Activated naive CD4-positive, alpha-beta T cell treated with anti-CD3 and anti-CD28 coated beads, Interleukin-2, amount 10 ng/mL, durations not matched to agents 5 hours and 36 hours (primary cell): Measurements from ENCODE around the gene RSPO4. TPM values are rescaled to one million over a fixed set of nuclear protein-coding genes. Genes with fewer than 3 reads are reported as not detected.

ENCODE experiments used
- total RNA-seq, 2 experiments: library from RNA; stranded (reverse); gene quantifications; one replicate each; pipeline ENCODE4 v1.2.3, GENCODE V29; 2021

The RSPO4 gene
- total RNA-seq, result not detected

DNA sequence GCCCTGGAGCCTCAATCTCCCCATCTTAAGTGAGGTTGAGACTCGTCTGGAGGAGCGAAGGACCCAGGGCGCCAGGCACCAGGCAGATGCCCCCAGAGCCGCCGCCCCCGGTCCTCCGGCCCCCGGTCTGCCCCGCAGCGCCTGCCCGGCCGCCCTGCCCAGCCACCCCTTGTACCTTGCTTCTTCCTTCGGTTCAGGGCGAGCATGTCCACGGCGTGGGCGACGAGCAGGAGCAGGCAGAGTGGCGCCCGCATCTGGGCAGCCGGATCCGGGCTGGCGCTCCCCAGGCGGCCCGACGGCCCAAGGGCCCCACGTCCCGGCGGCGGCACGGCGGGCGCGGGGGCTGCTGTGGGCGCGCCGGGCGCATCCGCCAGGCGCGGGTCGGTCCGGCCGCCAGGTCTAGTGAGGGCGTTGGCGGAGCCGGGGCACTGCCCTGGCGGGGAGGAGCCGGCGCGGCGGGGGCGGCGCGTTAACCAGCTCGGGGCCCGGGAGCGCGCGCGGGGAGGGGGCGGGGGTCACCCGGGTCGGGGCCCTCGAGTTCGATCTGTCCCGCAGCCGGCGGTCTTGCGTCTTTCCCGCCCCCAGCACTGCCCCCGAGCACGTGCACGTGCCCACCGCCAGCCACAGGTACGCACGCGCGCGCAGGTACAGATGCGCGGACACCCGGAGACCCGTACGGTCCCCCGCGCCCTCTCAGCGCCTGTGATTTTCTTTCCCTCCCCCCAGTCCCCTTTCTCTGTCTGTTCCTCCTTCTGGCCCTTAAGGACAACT is at the start of gene RSPO4:
RSPO4 (minus strand) TSS at position 401 of the 771 bp plus-strand sequence; CDS start at position 254, 147 bp downstream.

DNA sequence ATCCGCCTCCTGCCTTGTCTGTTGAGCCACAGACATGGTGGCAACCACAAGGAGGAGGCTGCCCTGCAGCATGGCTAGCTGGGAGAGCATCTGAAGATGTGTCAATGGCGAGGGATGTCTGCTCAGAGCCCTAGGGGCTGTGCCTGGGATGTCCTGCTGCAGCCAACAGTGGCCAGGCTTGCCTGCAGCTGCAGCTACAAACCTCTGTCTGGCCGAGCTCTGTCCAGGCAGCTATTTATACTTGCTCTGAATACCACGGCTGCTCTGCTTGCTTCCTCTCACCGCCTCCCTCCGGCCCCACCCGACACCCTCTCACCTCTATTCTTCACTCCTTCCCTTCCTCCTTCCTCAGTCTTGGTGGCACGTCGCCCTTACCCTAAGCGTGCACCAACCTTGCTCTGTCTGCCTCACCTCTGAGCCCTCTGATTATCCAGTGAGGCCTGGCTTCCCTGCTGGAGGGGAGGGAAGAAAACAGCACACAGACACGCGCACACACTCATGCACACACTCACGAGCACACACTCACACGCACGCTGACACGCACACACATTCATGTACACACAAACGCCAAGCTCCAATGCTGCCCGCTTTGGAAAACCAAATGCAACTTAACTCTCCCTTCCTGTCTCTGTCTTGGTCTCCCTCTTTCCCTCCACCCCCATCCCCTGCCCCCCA is 85.8 kb downstream of the RSPO4 start, which contains the start of gene ANGPT4:
ANGPT4 (minus strand) TSS at position 210 of the 675 bp plus-strand sequence; CDS start at position 90, 120 bp downstream.

Other genes starting within 250 kb of the RSPO4 start
- not detected for gene SLC52A3, start 233.8 kb downstream of the RSPO4 start, total RNA-seq
- gene FAM110A, start 168.6 kb downstream of the RSPO4 start, total RNA-seq, result 10 to 100 TPM; 58.3 to 61.8 TPM
- gene ANGPT4, start 86.0 kb downstream of the RSPO4 start, total RNA-seq, result not detected
- 100 to 1,000 TPM; 134 to 136 TPM for gene PSMF1, start 116.3 kb upstream of the RSPO4 start, total RNA-seq
- 1 to 10 TPM in 1 of 2 experiments, under 1 TPM in 1; 0.79 to 1.7 TPM for gene TMEM74B, start 182.7 kb upstream of the RSPO4 start, total RNA-seq
- not detected for gene C20orf202, start 201.1 kb upstream of the RSPO4 start, total RNA-seq
- not detected for gene RAD21L1, start 223.7 kb upstream of the RSPO4 start, total RNA-seq